ENCODE results near the gene C16orf90. TPM values are rescaled to one million over a fixed set of nuclear protein-coding genes. Genes with fewer than 3 reads are reported as not detected.

C16orf90 gene
- total RNA-seq, 1 experiment from 2014 or later: not detected

- peak overlapping the region; percentile 87 for H3K4me3 ChIP-seq (ENCODE audit: low read depth, low read length, poor library complexity, severe bottlenecking)
- ChIA-PET CTCF (interaction anchor here (0.6 kb wide), 1 partner anchor 196 kb away, joined by 3 read pairs; no protein-coding TSS in a partner anchor), POLR2A (ENCODE audit: low non-redundant PET) (no interaction called here)
- peaks cover 35% of the 10 kb centered on the region for H3K4me1 ChIP-seq (ENCODE audit: insufficient read depth, low read length, poor library complexity, severe bottlenecking)
- H3K27ac ChIP-seq (ENCODE audit: low read depth, low read length, poor library complexity, severe bottlenecking): peak overlapping the region; percentile 95
- intact Hi-C loops (cut with micrococcal nuclease; ENCODE audit: unreplicated experiment): no loop called here
- H3K27me3 ChIP-seq (replicated peaks; ENCODE audit: insufficient read depth, low read depth, low read length, poor library complexity): no peaks in the 10 kb centered on the region
- TF ChIP-seq CTCF (conservative IDR thresholded peaks at IDR 0.05; ENCODE audit: low read depth, low read length): peak; percentile 43
- no peak for TF ChIP-seq EZH2 (IDR thresholded peaks at IDR 0.05; ENCODE audit: borderline replicate concordance, low read depth, low read length, poor library complexity, severe bottlenecking)
- BruUV-seq (replicated peaks): TSS peak; percentile 92
- DNase-seq (ENCODE audit: low spot score): peak; percentile 95
- H3K9me3 ChIP-seq (ENCODE audit: low read depth, low read length, poor library complexity, severe bottlenecking): no peaks in the 10 kb centered on the region
- H3K36me3 ChIP-seq (ENCODE audit: insufficient read depth, low read length, poor library complexity, severe bottlenecking): no peaks in the 10 kb centered on the region
Observed at GRCh38 chr16:3457434-3458252, 37.6 kb downstream of the C16orf90 start.

GRCh38 chr16:3454631-3455147 is 40.6 kb downstream of the C16orf90 start:
- H3K27me3 ChIP-seq (replicated peaks; ENCODE audit: insufficient read depth, low read depth, low read length, poor library complexity): no peaks in the 10 kb centered on the region
- no peak overlapping the region for H3K4me3 ChIP-seq (ENCODE audit: low read depth, low read length, poor library complexity, severe bottlenecking)
- H3K4me1 ChIP-seq (ENCODE audit: insufficient read depth, low read length, poor library complexity, severe bottlenecking): peaks cover 17% of the 10 kb centered on the region
- no peaks in the 10 kb centered on the region for H3K36me3 ChIP-seq (ENCODE audit: insufficient read depth, low read length, poor library complexity, severe bottlenecking)
- ChIA-PET CTCF (no interaction called here), POLR2A (ENCODE audit: low non-redundant PET) (no interaction called here)
- intact Hi-C loops (cut with micrococcal nuclease; ENCODE audit: unreplicated experiment): no loop called here
- H3K9me3 ChIP-seq (ENCODE audit: low read depth, low read length, poor library complexity, severe bottlenecking): no peaks in the 10 kb centered on the region
- BruUV-seq (replicated peaks): no TSS peak
- TF ChIP-seq CTCF (conservative IDR thresholded peaks at IDR 0.05; ENCODE audit: low read depth, low read length) (no peak), EZH2 (IDR thresholded peaks at IDR 0.05; ENCODE audit: borderline replicate concordance, low read depth, low read length, poor library complexity, severe bottlenecking) (no peak)
- DNase-seq (ENCODE audit: low spot score): no peak
- H3K27ac ChIP-seq (ENCODE audit: low read depth, low read length, poor library complexity, severe bottlenecking): no peak overlapping the region

GRCh38 chr16:3454093-3454492 is 41.2 kb downstream of the C16orf90 start:
- POLR2A ChIA-PET (ENCODE audit: low non-redundant PET): interaction anchor here (0.6 kb wide), 1 partner anchor 10 kb away, joined by 7 read pairs; no protein-coding TSS in a partner anchor
- no peak for DNase-seq (ENCODE audit: low spot score)
- Histone ChIP-seq H3K27ac (ENCODE audit: low read depth, low read length, poor library complexity, severe bottlenecking) (no peak overlapping the region), H3K4me3 (ENCODE audit: low read depth, low read length, poor library complexity, severe bottlenecking) (no peak overlapping the region), H3K9me3 (ENCODE audit: low read depth, low read length, poor library complexity, severe bottlenecking) (no peaks in the 10 kb centered on the region), H3K4me1 (ENCODE audit: insufficient read depth, low read length, poor library complexity, severe bottlenecking) (peaks cover 11% of the 10 kb centered on the region), H3K36me3 (ENCODE audit: insufficient read depth, low read length, poor library complexity, severe bottlenecking) (no peaks in the 10 kb centered on the region), H3K27me3 (replicated peaks; ENCODE audit: insufficient read depth, low read depth, low read length, poor library complexity) (no peaks in the 10 kb centered on the region)
- CTCF ChIA-PET: no interaction called here
- no TSS peak for BruUV-seq (replicated peaks)
- intact Hi-C loops (cut with micrococcal nuclease; ENCODE audit: unreplicated experiment): no loop called here
- TF ChIP-seq EZH2 (IDR thresholded peaks at IDR 0.05; ENCODE audit: borderline replicate concordance, low read depth, low read length, poor library complexity, severe bottlenecking): no peak
- TF ChIP-seq CTCF (conservative IDR thresholded peaks at IDR 0.05; ENCODE audit: low read depth, low read length): no peak
